ENCODE measurements around the gene COPS2.

DNA sequence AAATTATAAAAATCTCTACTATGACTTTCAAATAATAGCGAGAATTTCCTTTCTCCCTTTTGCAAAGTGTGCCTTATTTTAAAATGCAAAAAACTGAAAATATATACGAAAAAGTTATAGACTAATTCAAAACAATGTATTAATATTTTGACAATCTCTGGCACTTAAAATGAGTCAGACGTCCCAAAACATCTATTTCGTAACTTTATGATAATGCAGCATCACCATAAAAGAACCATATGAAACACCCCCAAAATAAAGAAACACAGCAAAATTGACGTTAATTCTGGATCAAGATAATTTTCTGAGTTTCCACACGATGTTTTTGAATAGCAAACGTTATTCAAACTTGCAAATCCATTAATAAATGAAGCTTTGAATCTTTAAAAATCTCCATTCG, 1.0 kb downstream of the COPS2 start:
- no peak for TF ChIP-seq CTCF (IDR thresholded peaks at IDR 0.05)
- TF ChIP-seq POLR2A (IDR thresholded peaks at IDR 0.05) = no peak
